ENCODE results near the gene TPPP2.

Gene TPPP2

GRCh38 chr14:21066882-21067502 is 37.0 kb downstream of the TPPP2 start:
- no peak for DNase-seq (ENCODE audit: extremely low read depth, low read depth)

GRCh38 chr14:21068521-21069387 is 38.7 kb downstream of the TPPP2 start:
- no peak for DNase-seq (ENCODE audit: extremely low read depth, low read depth)
- H3K4me3 ChIP-seq (replicated peaks; ENCODE audit: low read depth, low read length) = peak overlapping the region; percentile 83
- peak; percentile 68 for TF ChIP-seq CTCF (IDR thresholded peaks at IDR 0.05; ENCODE audit: low read depth, low read length, missing control alignments)

More at GRCh38 chr14:21066882-21067502, 37.0 kb downstream of the TPPP2 start:
- H3K4me3 ChIP-seq (replicated peaks; ENCODE audit: low read depth, low read length) = no peak overlapping the region
- TF ChIP-seq CTCF (IDR thresholded peaks at IDR 0.05; ENCODE audit: low read depth, low read length, missing control alignments) = no peak

- no peak for DNase-seq (ENCODE audit: extremely low read depth, low read depth)
- peak overlapping the region; percentile 83 for H3K4me3 ChIP-seq (replicated peaks; ENCODE audit: low read depth, low read length)
- peak; percentile 6 for TF ChIP-seq CTCF (IDR thresholded peaks at IDR 0.05; ENCODE audit: low read depth, low read length, missing control alignments)
Measured at GRCh38 chr14:21069388-21070082, 39.5 kb downstream of the TPPP2 start.

- no peak for TF ChIP-seq CTCF (IDR thresholded peaks at IDR 0.05; ENCODE audit: low read depth, low read length, missing control alignments)
Measured at GRCh38 chr14:21070083-21070609, 40.1 kb downstream of the TPPP2 start, which contains the start of gene ARHGEF40. Gene ARHGEF40 (plus strand): TSS chr14:21070304. CDS start chr14:21070397, 93 bp downstream.

GRCh38 chr14:21070610-21071224 is 40.7 kb downstream of the TPPP2 start:
- no peak for DNase-seq (ENCODE audit: extremely low read depth, low read depth)
- no peak for TF ChIP-seq CTCF (IDR thresholded peaks at IDR 0.05; ENCODE audit: low read depth, low read length, missing control alignments)
- peak overlapping the region; percentile 83 for H3K4me3 ChIP-seq (replicated peaks; ENCODE audit: low read depth, low read length)

More at GRCh38 chr14:21070083-21070609, 40.1 kb downstream of the TPPP2 start, which contains the start of gene ARHGEF40:
- no peak for DNase-seq (ENCODE audit: extremely low read depth, low read depth)
- H3K4me3 ChIP-seq (replicated peaks; ENCODE audit: low read depth, low read length) = peak within 1 kb of the TSS; percentile 83

All from HFF-Myc (cell line).